MM.1S (cell line): ENCODE results near the gene EMX1.

Source experiments
- DNase-seq: peaks from one replicate; pipeline ENCODE4 v3.0.0-alpha.2; 2015
- H2AFZ ChIP-seq: fragments of 300-600 bp; sonication (generic); 2 replicates; pipeline ENCODE4 v1.6.0; 2016; ENCODE audit warnings: antibody characterized with exemption, low read length
- H3F3A ChIP-seq: fragments of 300-600 bp; sonication (generic); 2 replicates; pipeline ENCODE4 v1.6.1; 2016; ENCODE audit warnings: mild to moderate bottlenecking, antibody characterized with exemption, low read length, moderate library complexity, mixed read lengths; ENCODE audit not compliant: insufficient read depth
- H3K27ac ChIP-seq: fragments of 300-600 bp; sonication (generic); 2 replicates; pipeline ENCODE4 v1.5.1; 2016; ENCODE audit warnings: mild to moderate bottlenecking, low read length
- H3K27me3 ChIP-seq: fragments of 300-600 bp; sonication (generic); replicated peaks from 2 replicates; pipeline ENCODE4 v1.6.0; 2016; ENCODE audit warnings: low read length; ENCODE audit not compliant: insufficient read depth
- H3K36me3 ChIP-seq: fragments of 300-600 bp; sonication (generic); replicated peaks from 2 replicates; pipeline ENCODE4 v1.6.1; 2016; ENCODE audit warnings: mild to moderate bottlenecking, low read length, mixed read lengths; ENCODE audit not compliant: insufficient read depth
- H3K4me1 ChIP-seq: fragments of 300-600 bp; sonication (generic); 2 replicates; pipeline ENCODE4 v1.6.1; 2016; ENCODE audit warnings: low read length, mixed read lengths
- H3K4me2 ChIP-seq: fragments of 300-600 bp; sonication (generic); 2 replicates; pipeline ENCODE4 v1.6.0; 2016; ENCODE audit warnings: low read depth, low read length
- H3K4me3 ChIP-seq: fragments of 300-600 bp; sonication (generic); 2 replicates; pipeline ENCODE4 v1.5.1; 2016; ENCODE audit warnings: low read length, mixed read lengths
- H3K79me2 ChIP-seq: fragments of 300-600 bp; sonication (generic); 2 replicates; pipeline ENCODE4 v1.6.1; 2016; ENCODE audit warnings: mixed run types, low read length, mixed read lengths
- H3K9ac ChIP-seq: fragments of 300-600 bp; sonication (generic); 2 replicates; pipeline ENCODE4 v1.6.1; 2016; ENCODE audit warnings: low read length, mixed read lengths
- H3K9me2 ChIP-seq: fragments of 300-600 bp; sonication (generic); replicated peaks from 2 replicates; pipeline ENCODE4 v1.6.1; 2016; ENCODE audit warnings: mild to moderate bottlenecking, low read length, mixed read lengths; ENCODE audit not compliant: insufficient read depth
- H3K9me3 ChIP-seq: fragments of 300-600 bp; sonication (generic); replicated peaks from 2 replicates; pipeline ENCODE4 v1.6.1; 2016; ENCODE audit warnings: mild to moderate bottlenecking, low read length, mixed read lengths; ENCODE audit not compliant: insufficient read depth
- H4K20me1 ChIP-seq: fragments of 300-600 bp; sonication (generic); 2 replicates; pipeline ENCODE4 v1.6.1; 2016; ENCODE audit warnings: mild to moderate bottlenecking, low read length, moderate library complexity, mixed read lengths; ENCODE audit not compliant: insufficient read depth
- EZH2 ChIP-seq: fragments of 300-600 bp; sonication (generic); optimal IDR thresholded peaks from 2 replicates; pipeline ENCODE3; 2017; ENCODE audit warnings: low read depth, mild to moderate bottlenecking, antibody characterized with exemption, low read length, mixed read lengths
- EZH2phosphoT487 ChIP-seq: fragments of 300-600 bp; sonication (generic); IDR thresholded peaks from 2 replicates; pipeline ENCODE4 v1.6.1; 2018; ENCODE audit warnings: antibody characterized with exemption, low read length
- TF ChIP-seq, protein P1 (sequence below): fragments of 300-600 bp; sonication (generic); IDR thresholded peaks from 2 replicates; pipeline ENCODE4 v1.5.1; 2016; ENCODE audit warnings: antibody characterized with exemption, low read length, mixed read lengths

EMX1 gene

GRCh38 chr2:72929010-72929409 lies 11.7 kb downstream of the EMX1 start:
- Histone ChIP-seq H4K20me1 (no peaks in the 10 kb centered on the region), H3K36me3 (no peaks in the 10 kb centered on the region), H3F3A (no peaks in the 10 kb centered on the region), H3K4me1 (no peaks in the 10 kb centered on the region), H3K9me3 (no peaks in the 10 kb centered on the region), H3K27me3 (peaks cover 34% of the 10 kb centered on the region), H3K79me2 (no peaks in the 10 kb centered on the region), H3K4me3 (no peak overlapping the region), H3K9ac (no peak overlapping the region), H2AFZ (no peak overlapping the region), H3K27ac (no peak overlapping the region), H3K9me2 (no peaks in the 10 kb centered on the region), H3K4me2 (no peak overlapping the region)
- no peak for DNase-seq
- TF ChIP-seq EZH2, result no peak
- TF ChIP-seq, protein P1, sequence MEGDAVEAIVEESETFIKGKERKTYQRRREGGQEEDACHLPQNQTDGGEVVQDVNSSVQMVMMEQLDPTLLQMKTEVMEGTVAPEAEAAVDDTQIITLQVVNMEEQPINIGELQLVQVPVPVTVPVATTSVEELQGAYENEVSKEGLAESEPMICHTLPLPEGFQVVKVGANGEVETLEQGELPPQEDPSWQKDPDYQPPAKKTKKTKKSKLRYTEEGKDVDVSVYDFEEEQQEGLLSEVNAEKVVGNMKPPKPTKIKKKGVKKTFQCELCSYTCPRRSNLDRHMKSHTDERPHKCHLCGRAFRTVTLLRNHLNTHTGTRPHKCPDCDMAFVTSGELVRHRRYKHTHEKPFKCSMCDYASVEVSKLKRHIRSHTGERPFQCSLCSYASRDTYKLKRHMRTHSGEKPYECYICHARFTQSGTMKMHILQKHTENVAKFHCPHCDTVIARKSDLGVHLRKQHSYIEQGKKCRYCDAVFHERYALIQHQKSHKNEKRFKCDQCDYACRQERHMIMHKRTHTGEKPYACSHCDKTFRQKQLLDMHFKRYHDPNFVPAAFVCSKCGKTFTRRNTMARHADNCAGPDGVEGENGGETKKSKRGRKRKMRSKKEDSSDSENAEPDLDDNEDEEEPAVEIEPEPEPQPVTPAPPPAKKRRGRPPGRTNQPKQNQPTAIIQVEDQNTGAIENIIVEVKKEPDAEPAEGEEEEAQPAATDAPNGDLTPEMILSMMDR, result no peak
- TF ChIP-seq EZH2phosphoT487, result no peak

- H3K9me2 ChIP-seq, result no peaks in the 10 kb centered on the region
- H2AFZ ChIP-seq, result no peak overlapping the region
- H4K20me1 ChIP-seq, result no peaks in the 10 kb centered on the region
- TF ChIP-seq, protein P1, result no peak
- TF ChIP-seq EZH2phosphoT487 (no peak), EZH2 (no peak)
- H3K9me3 ChIP-seq, result no peaks in the 10 kb centered on the region
- H3K4me3 ChIP-seq, result no peak overlapping the region
- H3K9ac ChIP-seq, result no peak overlapping the region
- no peaks in the 10 kb centered on the region for H3K36me3 ChIP-seq
- no peak overlapping the region for H3K4me2 ChIP-seq
- H3K27ac ChIP-seq, result no peak overlapping the region
- H3K79me2 ChIP-seq, result no peaks in the 10 kb centered on the region
- DNase-seq, result no peak
- peaks cover 10% of the 10 kb centered on the region for H3K27me3 ChIP-seq
- no peaks in the 10 kb centered on the region for H3F3A ChIP-seq
- no peaks in the 10 kb centered on the region for H3K4me1 ChIP-seq
Observed at GRCh38 chr2:72931280-72931910, 14.1 kb downstream of the EMX1 start.

DNA sequence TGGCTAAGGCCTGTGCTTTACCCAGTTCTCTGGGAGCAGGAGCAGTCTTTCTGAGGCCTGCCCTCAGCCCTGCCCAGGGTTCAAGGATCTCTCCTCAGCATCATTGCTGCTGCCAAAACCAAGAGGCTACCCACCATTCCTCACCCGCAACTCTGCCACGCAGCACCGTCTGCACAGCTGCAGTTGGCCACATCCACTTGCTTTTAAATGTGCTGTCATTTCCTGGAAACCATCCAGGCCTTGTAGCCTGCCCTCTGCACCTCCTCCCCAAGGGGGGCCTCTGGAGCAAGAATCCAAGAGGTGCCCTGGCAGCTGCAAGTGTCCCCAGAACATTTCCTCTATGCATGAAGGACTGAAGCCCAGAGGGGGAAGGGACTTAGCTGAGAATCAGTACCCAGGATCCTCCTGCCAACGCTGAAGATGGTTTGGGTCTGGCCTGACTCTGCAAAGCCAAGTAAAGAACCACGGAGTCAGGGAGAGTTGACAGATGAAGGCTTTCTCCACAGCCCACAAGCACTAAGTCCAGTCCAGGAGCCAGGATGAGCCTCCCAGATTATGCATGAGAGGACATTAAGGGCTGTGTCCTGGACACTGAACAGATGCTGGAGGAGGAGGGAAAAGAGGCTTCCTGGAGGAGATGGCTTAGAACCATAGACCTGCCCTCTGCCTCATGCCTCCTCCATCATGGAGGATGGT lies 14.9 kb downstream of the EMX1 start:
- Histone ChIP-seq H3K27ac (no peak overlapping the region), H3K4me3 (no peak overlapping the region), H4K20me1 (no peaks in the 10 kb centered on the region), H3F3A (no peaks in the 10 kb centered on the region), H3K9me2 (no peaks in the 10 kb centered on the region), H3K27me3 (peaks cover 2% of the 10 kb centered on the region; the same call in 1 of the 2 replicates), H3K4me2 (no peak overlapping the region), H3K9me3 (no peaks in the 10 kb centered on the region), H3K36me3 (no peaks in the 10 kb centered on the region), H3K79me2 (no peaks in the 10 kb centered on the region), H2AFZ (no peak overlapping the region), H3K4me1 (no peaks in the 10 kb centered on the region), H3K9ac (no peak overlapping the region)
- no peak for DNase-seq
- no peak for TF ChIP-seq EZH2
- TF ChIP-seq, protein P1, result no peak
- no peak for TF ChIP-seq EZH2phosphoT487
